Activated CD4-positive, alpha-beta T cell treated with anti-CD3 and anti-CD28 coated beads, Interleukin-2, Interleukin-6, amounts not matched to agents 100 ng/mL and 50 ng/mL, durations not matched to agents 16 hours and 8 hours (primary cell): ENCODE measurements around the gene IGFBP4.

ENCODE experiments used
- DNase-seq: peaks from one replicate; pipeline ENCODE4 v3.0.0-alpha.2; 2020

The IGFBP4 gene

DNA sequence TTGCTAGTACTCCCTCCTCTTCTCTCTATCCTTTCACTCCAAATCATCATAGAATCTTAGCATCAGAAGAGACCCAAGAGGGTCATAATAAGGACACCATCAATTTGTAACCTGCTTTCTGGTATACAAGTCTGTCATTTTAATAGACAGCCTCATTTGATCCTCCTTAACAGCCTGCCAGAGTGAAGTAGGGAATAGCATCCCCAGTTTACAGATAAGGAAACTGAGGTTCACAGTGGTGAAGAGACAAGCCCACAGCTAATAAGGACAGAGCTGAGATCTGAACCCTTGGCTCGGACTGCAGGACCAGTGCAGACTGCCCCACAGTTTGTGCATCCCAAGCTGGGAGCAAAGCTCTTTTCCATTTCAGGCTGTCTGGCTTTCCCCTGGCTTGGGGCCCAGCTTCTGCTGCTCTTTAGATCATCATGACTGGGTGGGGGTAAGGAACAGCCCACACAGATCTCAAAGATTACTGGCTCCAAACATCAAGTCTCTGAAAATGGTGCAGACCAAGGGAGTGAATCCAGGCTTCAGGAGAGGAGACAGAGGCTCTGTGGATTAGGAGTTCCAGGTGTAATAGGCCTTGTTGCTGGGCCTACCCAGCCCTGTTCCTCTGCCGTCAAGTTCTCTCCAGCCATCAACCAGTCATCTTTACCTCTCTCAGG, 10.3 kb upstream of the IGFBP4 start:
- DNase-seq = no peak

DNA sequence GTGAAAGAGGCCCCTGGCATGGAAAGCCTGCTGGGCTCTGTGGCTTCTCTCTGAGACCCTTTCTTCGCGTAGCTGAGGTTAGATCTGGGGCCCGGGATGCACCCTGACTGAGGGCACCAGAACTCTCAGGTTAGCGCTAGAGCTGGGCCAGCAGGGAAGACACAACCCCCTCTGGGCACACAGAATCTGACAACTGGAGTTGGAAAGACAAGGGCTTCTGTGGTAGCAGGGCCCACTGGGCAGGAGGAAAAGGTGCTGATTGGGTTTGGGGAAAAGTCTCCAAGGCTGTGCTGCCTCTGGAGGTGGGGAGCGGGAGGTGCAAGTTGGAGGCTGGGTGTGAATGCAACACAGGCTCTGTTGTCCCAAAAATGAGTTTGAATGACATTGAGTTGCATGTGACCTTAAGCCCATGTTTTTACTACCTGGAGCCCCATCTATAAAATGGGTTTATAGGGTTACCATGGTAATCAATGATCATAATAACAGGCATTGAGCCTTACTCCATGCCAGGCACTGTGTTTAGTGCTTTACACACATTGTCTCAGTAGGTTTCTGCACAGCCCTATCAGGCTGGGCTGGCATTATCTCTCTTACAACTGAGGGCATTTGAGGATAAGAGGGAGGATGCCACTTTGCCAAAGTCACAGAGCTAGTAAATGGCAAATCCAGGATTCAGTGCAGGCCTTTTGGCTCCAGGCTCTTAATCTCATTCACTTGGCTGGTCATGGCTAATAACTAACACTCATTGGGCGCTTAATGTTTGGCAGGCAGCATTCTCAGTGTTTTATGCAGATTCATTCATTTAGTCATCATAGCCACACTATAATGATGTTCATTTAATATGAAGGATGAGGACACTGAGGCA, 9.5 kb upstream of the IGFBP4 start:
- peak; percentile 45 for DNase-seq

DNA sequence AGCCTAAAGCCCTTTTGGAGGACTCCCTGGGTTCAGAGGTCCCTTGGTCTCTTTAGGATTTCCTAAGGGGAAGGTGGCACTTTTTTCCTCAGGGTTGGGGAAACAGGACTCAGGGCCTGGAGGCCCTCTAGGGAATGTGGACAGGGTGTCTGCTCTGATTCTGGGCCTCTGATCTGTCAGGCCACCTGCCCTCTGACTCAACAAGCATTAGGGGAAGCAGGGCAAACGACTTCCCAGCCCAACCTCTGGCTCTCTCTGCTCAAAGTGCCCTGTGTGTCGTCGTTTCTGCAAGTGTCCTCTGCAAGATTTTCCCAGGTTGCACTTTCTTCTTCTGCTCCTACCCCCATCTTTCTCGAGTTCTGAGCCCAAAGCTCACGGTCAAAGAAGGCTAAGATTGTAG, 6.6 kb upstream of the IGFBP4 start:
- no peak for DNase-seq

DNA sequence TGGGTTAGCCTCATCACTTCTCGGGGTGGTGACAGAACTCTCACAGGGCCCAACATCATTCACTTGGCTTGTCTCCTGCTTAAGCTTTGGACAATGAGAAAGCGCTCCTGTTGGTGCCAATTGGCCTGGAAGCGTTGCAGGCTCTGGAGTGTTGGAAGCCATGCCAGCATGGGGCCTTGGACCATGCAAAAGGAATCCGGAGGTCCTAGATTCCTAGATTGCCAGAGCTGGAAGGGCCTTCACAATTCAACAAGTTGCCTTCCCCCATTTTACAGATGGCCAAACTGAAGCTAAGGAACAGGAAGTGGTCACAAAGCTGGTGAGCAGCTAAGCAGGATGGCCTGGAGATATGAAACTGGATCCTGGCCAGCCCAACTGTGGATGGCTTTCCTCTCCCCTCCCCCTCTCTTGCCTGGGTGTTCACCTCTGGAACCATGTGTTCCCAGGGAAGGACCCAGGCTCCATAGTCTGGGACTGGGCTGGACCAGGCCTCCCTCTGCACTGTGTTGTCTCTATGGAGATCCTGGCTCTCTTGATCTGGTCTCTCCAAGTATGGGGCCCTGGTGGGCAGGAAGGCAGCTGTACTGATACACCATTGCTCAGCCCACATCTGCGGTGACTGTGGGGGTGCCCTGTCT, 6.0 kb upstream of the IGFBP4 start:
- DNase-seq = no peak

DNA sequence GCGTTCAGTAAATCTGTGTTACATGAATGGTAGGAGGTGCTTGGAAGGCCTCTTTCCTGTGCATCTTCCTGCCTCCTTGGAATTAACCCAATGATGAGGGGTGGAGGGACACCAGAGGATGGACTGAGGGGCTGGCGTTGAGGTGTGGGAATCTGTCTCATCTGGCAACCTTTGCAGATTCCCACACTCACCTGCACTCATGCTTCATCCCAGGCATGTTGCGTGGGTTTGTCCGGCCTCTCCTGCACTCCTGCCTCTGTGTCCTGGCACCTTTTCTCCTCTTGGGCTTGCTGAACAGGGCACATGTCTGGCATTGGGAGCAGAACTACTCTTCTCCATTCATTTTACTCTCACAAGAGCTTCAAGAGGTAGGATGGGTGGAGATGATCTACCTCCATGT, 3.1 kb upstream of the IGFBP4 start:
- no peak for DNase-seq

DNA sequence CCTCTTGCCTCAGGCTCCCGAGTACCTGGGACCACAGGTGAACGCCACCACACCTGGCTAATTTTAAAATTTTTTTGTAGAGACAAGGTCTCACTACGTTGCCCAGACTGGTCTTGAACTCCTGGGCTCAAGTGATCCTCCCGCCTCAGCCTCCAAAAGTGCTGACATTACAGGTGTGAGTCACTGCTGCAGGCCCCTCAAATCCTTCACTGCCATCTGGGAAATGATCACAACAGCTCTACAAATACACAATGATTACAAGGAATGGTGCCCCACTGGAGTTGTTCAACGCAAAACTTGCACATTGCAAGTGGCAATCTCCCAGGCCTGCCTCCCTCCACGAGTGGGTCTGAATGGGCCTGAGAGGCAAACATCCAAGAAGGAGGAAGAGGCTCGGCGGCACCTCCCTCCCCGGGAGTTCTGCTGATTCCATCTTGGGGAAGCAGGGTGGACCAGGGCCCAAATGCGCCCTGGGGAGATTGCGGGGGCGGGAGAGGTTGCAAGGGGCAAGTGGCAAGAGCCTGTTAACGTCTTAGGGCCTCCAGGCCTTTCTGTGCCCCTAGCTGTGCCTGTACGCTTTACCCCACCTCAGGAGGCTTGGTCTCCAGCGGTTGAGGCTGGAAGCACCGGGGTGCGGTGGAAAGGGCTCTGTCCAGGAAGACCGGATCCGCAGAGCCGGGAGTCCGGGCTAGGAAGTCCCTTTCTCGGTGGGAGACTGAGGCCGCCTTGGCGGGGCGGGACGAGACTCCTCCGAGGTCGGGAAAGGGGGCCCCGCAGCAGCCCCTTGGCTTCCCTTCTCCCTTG, 656 bp upstream of the IGFBP4 start:
- no peak for DNase-seq

DNA sequence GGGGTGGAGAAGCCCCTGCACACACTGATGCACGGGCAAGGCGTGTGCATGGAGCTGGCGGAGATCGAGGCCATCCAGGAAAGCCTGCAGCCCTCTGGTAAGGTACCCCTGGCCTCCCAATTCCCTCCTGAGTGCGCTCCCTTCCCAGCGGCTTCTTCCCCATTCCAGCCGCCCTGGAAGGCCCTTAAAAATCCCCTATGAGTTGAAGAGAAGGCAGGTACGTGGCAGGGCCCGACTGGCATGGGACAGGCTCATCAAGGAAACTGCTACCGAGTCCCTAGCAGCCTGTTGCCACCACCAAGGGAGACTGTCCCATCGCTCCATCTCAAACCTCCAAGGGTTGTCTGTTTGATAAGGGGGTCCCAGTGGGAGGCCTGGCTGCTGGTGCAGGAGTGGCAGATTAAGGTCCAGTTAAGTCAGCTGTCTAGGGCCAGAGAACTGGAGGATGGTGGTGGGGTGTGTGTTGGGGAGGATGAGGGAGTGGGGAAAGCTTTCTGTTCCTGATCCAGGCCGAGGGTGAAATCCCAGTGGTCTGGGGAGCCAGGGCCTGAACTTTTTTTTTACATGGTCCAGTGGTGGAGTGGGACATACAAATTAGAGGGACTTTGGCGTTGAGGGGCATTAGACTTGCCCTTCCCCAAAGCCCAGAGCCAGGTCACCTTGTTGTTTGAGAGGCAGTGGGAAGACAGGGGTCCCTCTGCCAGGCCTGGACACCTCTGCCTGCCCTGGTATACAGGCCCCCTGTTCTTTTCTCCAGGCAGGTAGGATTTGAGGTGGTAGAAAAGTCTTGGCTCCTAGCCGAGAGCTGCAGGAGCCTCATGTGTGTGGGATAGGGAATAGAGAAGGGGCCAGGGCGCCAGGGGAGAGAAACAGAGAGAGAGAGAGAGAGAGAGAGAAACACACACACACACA, 994 bp downstream of the IGFBP4 start:
- no peak for DNase-seq

DNA sequence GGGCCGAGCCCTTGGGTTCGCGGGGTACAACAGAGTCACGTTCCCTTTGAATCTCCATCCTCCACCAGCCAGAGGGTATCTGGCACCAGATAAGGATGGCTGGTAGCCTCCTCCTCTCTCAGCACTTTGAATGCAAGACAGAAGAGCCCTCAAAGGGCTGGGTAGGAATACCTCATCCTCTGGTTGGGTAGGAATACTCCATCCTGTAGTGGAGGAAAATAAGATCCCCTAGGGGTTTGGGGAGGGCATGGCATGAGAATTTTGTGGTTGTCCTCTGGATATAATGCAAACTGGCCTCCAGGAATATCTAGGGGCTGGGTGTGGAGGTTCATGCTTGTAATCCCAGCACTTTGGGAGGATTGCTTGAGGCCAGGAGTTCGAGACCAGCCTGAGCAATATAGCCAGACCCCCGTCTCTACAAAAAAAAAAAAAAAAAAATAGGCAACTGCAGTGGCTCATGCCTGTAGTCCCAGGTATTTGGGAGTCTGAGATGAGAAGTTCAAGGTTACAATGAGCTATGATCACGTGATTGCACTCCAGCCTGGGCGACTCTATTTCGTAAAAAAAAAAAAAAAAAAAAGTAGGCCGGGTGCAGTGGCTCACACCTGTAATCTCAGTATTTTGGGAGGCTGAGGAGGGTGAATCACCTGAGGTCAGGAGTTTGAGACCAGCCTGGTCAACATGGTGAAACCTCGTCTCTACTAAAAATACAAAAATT, 2.7 kb downstream of the IGFBP4 start:
- no peak for DNase-seq

DNA sequence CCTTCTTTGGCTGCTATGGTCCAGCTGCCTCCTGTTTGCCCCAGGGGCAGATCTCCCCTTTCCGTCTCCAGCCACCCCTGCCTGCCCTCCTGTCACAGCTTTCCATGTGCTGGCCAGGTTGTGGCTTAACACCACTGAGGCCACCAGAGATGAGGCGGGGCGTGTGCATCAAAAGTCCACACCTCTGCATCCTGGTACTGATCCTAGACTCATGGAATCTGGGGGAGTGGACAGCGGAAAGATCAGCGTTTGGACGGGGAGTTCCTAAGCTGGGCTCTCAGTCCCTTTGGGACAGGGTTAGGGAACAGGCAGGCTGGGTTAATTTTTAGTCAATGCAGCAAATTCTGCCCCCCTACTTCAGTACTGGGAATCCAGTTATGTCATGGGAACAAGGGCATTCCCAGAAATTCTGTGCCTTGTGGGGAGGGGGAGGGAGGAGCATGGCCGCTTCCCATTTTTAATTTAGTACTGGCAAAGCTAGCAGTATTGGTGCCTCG, 3.9 kb downstream of the IGFBP4 start:
- DNase-seq = no peak

DNA sequence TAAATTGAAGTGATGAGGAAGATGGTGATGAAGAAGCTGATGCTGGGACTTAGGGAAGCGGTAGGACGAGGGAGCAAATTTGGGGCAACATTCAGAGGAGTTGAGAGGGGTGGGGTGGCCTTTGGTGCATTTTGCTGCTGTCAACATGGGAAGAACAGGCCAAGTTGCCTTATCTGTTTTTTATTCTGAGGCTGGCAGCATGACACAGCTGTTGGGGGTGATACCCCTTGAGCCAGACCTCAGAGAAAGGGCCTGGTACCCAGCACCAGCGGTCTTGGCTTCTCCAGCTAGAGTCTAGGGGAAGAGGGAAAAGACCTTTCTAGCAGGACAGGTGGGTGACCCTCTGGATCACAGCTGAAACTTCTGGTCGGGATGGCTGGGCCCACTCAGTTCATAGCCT, 4.6 kb downstream of the IGFBP4 start:
- no peak for DNase-seq

DNA sequence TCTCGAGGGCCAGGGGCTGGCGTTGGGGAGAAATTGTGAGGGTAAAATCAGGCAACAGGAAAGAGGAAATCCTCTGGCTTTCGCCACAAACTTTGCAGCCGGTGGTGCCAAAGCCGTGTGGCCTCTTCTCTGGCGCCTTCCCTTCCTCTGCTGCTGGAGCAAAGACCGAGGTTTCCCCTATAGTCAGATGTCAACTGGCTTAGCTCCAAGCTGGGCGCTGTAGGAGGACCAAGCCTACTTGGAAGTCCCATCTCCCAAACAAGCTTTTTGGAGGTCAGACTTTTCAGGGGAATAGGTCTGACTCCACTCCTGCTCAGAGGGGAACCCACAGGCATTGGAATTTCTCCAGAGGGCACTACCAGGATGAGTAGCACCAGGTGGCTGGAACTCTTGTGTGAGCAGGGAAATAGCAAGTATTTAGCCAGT, 5.0 kb downstream of the IGFBP4 start:
- no peak for DNase-seq

DNA sequence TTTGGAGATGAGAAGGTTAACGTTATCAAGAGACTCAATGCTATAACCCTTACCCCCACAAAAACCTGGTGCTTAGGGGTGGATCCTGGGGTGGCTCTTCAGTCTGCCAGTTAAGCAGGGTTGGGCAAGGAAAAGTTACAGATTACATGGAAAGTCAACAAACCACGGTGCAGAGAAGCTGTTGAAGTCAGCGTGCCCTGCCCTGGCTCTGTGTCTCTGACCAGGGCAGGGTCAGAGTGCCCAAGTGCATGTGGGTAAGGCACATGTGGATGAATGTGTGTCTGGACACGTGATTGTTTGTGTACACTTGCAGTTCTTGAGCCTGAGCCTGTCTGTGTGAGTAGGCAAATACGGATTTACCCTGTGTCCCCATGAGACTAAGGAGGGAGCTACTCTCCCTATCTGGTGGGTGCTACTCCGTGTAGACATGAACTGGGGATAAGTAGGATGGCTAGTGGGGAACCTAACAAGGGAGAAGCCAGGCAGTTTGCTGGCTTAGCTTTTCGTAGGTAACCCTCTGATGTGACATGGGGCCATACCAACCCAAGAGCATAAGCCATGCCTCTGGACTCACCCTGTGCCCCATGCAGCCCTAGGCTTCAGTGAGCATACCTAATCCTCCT, 5.5 kb downstream of the IGFBP4 start:
- no peak for DNase-seq

DNA sequence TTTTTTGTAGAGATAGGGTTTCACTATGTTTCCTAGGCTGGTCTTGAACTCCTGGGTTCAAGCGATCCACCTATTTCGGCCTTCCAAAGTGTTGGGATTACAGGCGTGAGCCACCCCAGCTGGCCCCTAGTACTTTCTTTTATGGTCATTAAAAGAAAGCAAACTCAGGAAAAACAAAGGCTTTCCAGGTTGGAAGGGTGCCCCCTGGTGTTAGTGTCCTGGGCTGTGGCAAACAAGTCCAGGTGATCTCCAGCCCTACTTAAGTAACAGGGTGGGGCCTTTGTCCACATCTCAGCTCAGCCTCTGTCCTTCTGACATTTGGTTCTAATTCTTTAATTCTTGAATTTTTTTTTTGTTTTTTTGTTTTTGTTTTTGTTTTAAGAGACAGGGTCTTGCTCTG, 6.9 kb downstream of the IGFBP4 start:
- DNase-seq = peak; percentile 48

DNA sequence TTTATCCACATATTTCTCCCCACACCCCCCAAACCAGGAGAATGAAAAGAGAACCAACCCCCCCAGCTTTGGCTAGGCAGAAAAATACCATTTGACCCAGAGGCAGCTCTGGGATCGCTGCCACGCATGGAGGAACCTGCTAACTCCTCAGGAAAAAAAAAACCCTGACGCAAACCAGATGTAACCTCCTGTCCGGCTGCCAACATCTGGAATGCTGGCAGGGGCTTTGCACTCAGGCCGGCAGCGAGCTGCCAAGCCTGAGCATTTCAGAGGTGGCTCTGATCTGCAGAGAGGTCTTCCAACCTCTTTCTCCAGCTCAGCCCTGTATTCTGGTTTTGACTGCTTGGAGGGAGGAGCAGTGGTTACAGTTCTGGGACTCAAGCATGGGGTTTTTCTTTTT, 8.2 kb downstream of the IGFBP4 start:
- no peak for DNase-seq

DNA sequence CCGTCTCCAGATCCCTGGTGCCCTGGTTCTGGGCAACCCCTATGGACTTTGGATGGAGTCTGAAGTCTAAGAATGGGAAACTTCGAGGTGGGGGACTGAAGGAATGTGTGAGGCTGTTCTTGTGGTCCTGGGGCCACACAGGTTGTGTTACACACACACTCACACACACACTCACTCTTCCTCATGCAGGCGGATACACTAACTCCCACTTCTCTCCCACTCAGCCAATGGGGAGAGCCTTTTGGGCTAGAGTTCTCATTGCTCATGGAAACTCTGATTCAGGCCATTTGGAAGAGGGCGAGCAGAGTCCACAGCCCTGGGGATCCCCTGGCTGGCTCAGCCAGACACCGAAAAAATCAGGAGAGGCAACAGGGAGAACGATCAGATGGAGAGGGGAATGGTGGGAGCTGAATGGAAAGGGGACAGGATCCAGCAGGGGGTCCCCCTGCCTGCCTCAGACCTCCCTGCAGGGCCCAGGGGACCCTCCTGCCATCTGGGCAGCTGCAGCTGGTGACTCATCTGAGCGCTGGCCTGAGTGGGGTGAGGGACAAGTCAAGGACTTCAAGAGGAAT, 9.1 kb downstream of the IGFBP4 start:
- DNase-seq = no peak

DNA sequence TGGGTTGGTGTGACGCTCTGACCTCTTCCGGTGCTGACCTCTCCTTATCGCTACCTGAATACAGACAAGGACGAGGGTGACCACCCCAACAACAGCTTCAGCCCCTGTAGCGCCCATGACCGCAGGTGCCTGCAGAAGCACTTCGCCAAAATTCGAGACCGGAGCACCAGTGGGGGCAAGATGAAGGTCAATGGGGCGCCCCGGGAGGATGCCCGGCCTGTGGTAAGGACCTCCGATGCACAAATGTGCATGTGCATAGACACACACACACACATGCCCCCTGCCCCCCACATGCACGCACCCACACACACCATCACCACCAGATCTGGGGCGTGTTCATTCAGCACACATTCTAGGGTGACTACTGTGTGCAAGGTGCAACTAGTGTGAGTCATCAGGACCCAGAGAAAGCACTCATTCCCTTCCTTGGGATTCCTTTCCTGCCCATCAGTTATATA, 9.7 kb downstream of the IGFBP4 start:
- DNase-seq = no peak

DNA sequence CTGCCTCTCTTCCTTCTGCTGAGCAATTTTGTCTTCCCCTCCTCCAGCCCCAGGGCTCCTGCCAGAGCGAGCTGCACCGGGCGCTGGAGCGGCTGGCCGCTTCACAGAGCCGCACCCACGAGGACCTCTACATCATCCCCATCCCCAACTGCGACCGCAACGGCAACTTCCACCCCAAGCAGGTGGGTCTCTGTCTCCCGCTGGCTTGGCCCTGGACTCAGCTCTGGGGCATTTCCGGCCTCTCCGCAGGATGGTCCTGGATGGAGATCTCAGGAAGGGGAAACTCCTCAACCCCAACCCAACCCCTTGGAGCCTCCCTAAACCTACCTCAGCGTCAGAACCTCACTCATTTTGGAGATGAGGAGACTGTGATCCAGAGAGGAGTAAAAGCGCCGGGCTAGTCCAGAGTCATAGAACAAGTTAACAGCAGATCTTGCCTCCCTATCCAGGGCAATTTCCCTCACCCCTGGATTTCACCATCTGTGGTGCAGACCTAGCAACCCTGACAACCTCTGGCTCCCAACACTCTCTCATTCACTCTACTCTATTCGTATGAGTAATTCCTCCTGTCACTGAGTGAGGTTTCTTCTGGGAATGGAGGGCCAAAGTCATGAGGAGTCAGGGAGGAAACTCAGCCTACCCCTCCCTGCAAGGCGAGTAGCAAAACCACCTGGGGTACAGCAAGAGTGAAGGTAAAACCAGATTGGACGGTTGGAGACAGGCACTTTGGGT, 10.8 kb downstream of the IGFBP4 start:
- DNase-seq = no peak

DNA sequence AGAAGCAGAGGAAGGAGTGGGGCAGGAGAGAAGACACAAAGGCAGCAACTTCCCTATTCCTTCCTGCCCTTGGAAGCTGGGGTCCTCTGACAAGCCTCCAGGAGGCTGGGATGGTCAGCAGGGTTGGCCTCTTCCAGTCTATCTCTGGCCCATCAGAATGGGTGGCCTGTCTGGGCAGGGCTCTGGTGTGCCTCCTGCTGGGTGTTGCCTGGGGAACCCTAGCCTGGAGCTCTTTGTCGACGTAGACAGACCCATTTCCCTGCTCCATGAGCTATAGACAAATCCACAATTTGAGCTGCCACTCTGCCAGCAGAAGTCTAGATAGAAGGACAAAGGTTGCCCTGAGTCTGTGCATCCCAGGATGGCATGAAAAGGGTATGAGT, 11.4 kb downstream of the IGFBP4 start:
- DNase-seq = no peak

DNA sequence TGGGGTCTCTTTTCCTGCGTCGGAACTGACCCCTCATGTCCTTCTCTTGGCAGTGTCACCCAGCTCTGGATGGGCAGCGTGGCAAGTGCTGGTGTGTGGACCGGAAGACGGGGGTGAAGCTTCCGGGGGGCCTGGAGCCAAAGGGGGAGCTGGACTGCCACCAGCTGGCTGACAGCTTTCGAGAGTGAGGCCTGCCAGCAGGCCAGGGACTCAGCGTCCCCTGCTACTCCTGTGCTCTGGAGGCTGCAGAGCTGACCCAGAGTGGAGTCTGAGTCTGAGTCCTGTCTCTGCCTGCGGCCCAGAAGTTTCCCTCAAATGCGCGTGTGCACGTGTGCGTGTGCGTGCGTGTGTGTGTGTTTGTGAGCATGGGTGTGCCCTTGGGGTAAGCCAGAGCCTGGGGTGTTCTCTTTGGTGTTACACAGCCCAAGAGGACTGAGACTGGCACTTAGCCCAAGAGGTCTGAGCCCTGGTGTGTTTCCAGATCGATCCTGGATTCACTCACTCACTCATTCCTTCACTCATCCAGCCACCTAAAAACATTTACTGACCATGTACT, 13.2 kb downstream of the IGFBP4 start:
- no peak for DNase-seq
